ENCODE measurements around the gene NRIP1.

NRIP1 gene

GRCh38 chr21:14922980-14923379, 141.8 kb downstream of the NRIP1 start:
- no peak for DNase-seq (ENCODE audit: low read depth in 2 of 2)

GRCh38 chr21:14918527-14918926, 146.3 kb downstream of the NRIP1 start:
- DNase-seq (ENCODE audit: low read depth in 2 of 2), result no peak

- no peak for DNase-seq (ENCODE audit: low read depth in 2 of 2)
Observed at GRCh38 chr21:14917762-14918161, 147.0 kb downstream of the NRIP1 start.

GRCh38 chr21:14916676-14917141, 148.1 kb downstream of the NRIP1 start:
- no peak for DNase-seq (ENCODE audit: low read depth in 2 of 2)

- DNase-seq (ENCODE audit: low read depth in 2 of 2), result no peak
Observed at GRCh38 chr21:14913638-14914037, 151.2 kb downstream of the NRIP1 start.

- DNase-seq (ENCODE audit: low read depth in 2 of 2), result no peak
Observed at GRCh38 chr21:14911351-14911750, 153.4 kb downstream of the NRIP1 start.
